NB4 (cell line): Measurements from ENCODE around the gene MYO7B.

ENCODE experiments used
- MYC ChIP-seq: IDR thresholded peaks from 2 replicates; pipeline ENCODE4 v1.6.1; 2011; ENCODE audit warnings: low read depth, low read length
- POLR2A ChIP-seq: IDR thresholded peaks from 2 replicates; pipeline ENCODE4 v1.6.1; 2011; ENCODE audit warnings: mild to moderate bottlenecking; ENCODE audit not compliant: insufficient read length; ENCODE audit errors: extremely low read depth
- TF ChIP-seq, protein P1 (sequence below): IDR thresholded peaks from one replicate; pipeline ENCODE4 v1.5.1; 2012; ENCODE audit warnings: low read depth, low read length

- TF ChIP-seq, protein P1, sequence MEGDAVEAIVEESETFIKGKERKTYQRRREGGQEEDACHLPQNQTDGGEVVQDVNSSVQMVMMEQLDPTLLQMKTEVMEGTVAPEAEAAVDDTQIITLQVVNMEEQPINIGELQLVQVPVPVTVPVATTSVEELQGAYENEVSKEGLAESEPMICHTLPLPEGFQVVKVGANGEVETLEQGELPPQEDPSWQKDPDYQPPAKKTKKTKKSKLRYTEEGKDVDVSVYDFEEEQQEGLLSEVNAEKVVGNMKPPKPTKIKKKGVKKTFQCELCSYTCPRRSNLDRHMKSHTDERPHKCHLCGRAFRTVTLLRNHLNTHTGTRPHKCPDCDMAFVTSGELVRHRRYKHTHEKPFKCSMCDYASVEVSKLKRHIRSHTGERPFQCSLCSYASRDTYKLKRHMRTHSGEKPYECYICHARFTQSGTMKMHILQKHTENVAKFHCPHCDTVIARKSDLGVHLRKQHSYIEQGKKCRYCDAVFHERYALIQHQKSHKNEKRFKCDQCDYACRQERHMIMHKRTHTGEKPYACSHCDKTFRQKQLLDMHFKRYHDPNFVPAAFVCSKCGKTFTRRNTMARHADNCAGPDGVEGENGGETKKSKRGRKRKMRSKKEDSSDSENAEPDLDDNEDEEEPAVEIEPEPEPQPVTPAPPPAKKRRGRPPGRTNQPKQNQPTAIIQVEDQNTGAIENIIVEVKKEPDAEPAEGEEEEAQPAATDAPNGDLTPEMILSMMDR, result no peak
- no peak for TF ChIP-seq POLR2A
- no peak for TF ChIP-seq MYC
Observed at GRCh38 chr2:127508631-127509034, 26.9 kb upstream of the MYO7B start.
